Esophagus muscularis mucosa (tissue), 4 donors: ENCODE results near the gene TGFB1. TPM values are rescaled to one million over a fixed set of nuclear protein-coding genes. Genes with fewer than 3 reads are reported as not detected.

Source experiments
- DNase-seq: peaks from one replicate; pipeline ENCODE4 v3.0.0-alpha.2; 2017; ENCODE audit errors: extremely low spot score
- H3K27ac ChIP-seq, 4 donors: fragments of 200-600 bp; sonication (generic); replicated peaks in 1 of 4; 1 replicate in 3 of 4; 2 replicates in 1 of 4; pipeline ENCODE4 v1.5.1; 2016 to 2019; ENCODE audit warnings: mild to moderate bottlenecking in 1 of 4
- H3K27me3 ChIP-seq, 4 donors: fragments of 200-600 bp; sonication (generic); one replicate each; pipeline versions ENCODE4 v1.5.1 to v1.6.0; 2016 to 2019
- H3K36me3 ChIP-seq, 4 donors: fragments of 200-600 bp; sonication (generic); one replicate each; pipeline ENCODE4 v1.5.1; 2016 to 2019
- H3K4me1 ChIP-seq, 4 donors: fragments of 200-600 bp; sonication (generic); one replicate each; pipeline ENCODE4 v1.5.1; 2016 to 2019
- H3K4me3 ChIP-seq, 4 donors: fragments of 200-600 bp; sonication (generic); 1 replicate in 2 of 4; 2 replicates in 2 of 4; pipeline ENCODE4 v1.5.1; 2016 to 2019; ENCODE audit warnings: mild to moderate bottlenecking in 4 of 4, moderate library complexity in 1 of 4
- H3K9me3 ChIP-seq, 4 donors: fragments of 200-600 bp; sonication (generic); 1 replicate in 3 of 4; 2 replicates in 1 of 4; pipeline ENCODE4 v1.5.1; 2016 to 2019
- EP300 ChIP-seq: sonication (generic); formaldehyde crosslinking; IDR thresholded peaks from one replicate; pipeline ENCODE4 v1.6.1; 2017; ENCODE audit warnings: antibody characterized with exemption
- POLR2A ChIP-seq: fragments of 450-650 bp; IDR thresholded peaks from one replicate; pipeline ENCODE4 v1.6.1; 2017; ENCODE audit warnings: antibody characterized with exemption, moderate library complexity, mild to moderate bottlenecking, low read depth
- POLR2AphosphoS5 ChIP-seq, 2 donors: sonication (generic); formaldehyde crosslinking; IDR thresholded peaks; one replicate each; pipeline ENCODE4 v1.6.1; 2017; ENCODE audit warnings: antibody characterized with exemption in 2 of 2
- WGBS: methylation state at CpG from one replicate; pipeline ENCODE4 v1.1.5; 2018; 5-methylcytosine and 5-hydroxymethylcytosine counted together
- intact Hi-C: fragments of 100-400 bp; cut with DNase I; formaldehyde crosslinking; loops from one replicate; pipeline ENCODE4 v1.15.1; 2023
- total RNA-seq, 4 donors: library from RNA; depleted of rRNA; stranded (reverse); fragments of >200 nt; gene quantifications; one replicate each; pipeline versions ENCODE4 v1.1.0 to v1.2.1, GENCODE V29; 2016
- TF ChIP-seq, protein P1 (sequence below), 3 experiments: fragments of 200-600 bp in 2 of 3; fragments of 450-650 bp in 1 of 3; sonication (generic) in 2 of 3; IDR thresholded peaks; one replicate each; pipeline ENCODE4 v1.5.1; 2017 to 2019; ENCODE audit warnings: antibody characterized with exemption in 3 of 3, mild to moderate bottlenecking in 2 of 3, moderate library complexity in 1 of 3

Gene TGFB1
- total RNA-seq, 4 donors from 2014 or later: 29.8 to 52.4 (median 31.8) TPM

DNA sequence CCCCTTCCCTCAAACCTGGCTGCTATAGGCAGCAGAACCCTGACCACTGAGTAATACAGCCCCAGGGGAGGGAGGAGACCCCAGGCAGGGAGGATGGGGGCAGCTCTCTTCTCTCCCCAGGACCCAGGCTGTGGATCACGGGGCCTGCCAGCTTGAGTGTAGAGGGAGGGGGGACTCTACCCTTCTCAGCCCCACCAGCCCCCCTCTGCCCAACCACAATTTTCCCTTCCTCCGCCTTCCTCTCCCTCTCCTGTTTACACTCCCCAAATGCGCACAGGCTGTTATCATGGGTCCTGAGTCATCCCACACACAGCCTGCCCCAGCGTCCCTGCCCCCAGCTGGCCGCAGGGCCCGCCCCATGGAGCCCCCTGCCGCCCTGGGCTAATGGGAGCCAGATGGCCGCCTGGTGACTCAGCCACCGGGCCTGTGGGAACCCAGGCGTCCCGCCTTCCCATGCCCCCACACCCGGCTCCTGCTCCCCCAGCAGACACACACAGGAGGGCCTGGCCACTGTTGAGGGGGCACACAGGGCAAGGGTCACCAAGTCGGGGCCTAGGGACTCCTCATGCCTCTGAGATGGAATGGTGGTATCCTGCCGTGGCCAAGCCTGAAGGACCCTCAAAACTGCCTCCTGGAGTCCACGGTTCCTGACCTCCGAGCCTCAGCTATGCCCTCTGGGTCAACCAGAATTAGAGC, 30.1 kb downstream of the TGFB1 start:
- Histone ChIP-seq H3K36me3 (peaks cover 15 to 48% (median 45%) of the 10 kb centered on the region in 4 donors), H3K4me1 (peaks cover 72 to 77% (median 74%) of the 10 kb centered on the region in 4 donors), H3K4me3 (no peak overlapping the region), H3K27ac (peak overlapping the region; percentile 78 to 86 (median 84)), H3K9me3 (no peaks in the 10 kb centered on the region), H3K27me3 (no peaks in the 10 kb centered on the region)
- intact Hi-C loops: no loop called here
- DNase-seq: no peak
- TF ChIP-seq EP300 (no peak), POLR2AphosphoS5 (IDR thresholded peaks at IDR 0.05) (peak; percentile 44 to 62)
- 34% methylated on average over 10 of the region's 16 CpGs for WGBS

DNA sequence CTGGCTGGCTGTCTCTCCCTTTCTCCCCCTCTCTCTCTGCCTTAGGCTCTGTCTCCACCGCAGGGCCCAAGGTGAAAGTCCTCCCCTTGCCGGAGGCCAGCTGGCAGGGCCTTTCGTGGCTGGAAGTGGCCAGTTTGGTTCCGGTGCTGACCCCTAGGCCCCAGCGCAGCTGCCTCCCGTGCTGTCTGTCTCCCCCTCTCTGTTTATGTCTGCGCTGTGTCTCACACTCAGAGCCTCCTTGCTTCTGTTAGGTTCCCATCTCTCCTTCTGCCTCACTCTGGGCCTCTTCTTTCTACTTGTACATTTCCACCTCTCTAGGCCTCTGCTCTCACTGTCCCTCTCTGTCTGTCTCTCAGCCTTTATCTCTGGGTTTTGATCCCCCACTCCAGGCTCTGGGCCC, 30.7 kb downstream of the TGFB1 start:
- Histone ChIP-seq H3K9me3 (no peaks in the 10 kb centered on the region), H3K27me3 (no peaks in the 10 kb centered on the region), H3K4me3 (no peak overlapping the region), H3K27ac (peak overlapping the region; percentile 78 to 86 (median 84)), H3K4me1 (peaks cover 66 to 71% (median 69%) of the 10 kb centered on the region in 4 donors), H3K36me3 (peaks cover 15 to 49% (median 45%) of the 10 kb centered on the region in 4 donors)
- WGBS: 50% methylated on average over 7 of the region's 7 CpGs
- intact Hi-C loops: no loop called here
- TF ChIP-seq, protein P1, sequence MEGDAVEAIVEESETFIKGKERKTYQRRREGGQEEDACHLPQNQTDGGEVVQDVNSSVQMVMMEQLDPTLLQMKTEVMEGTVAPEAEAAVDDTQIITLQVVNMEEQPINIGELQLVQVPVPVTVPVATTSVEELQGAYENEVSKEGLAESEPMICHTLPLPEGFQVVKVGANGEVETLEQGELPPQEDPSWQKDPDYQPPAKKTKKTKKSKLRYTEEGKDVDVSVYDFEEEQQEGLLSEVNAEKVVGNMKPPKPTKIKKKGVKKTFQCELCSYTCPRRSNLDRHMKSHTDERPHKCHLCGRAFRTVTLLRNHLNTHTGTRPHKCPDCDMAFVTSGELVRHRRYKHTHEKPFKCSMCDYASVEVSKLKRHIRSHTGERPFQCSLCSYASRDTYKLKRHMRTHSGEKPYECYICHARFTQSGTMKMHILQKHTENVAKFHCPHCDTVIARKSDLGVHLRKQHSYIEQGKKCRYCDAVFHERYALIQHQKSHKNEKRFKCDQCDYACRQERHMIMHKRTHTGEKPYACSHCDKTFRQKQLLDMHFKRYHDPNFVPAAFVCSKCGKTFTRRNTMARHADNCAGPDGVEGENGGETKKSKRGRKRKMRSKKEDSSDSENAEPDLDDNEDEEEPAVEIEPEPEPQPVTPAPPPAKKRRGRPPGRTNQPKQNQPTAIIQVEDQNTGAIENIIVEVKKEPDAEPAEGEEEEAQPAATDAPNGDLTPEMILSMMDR (IDR thresholded peaks at IDR 0.05): no peak
- TF ChIP-seq POLR2A (no peak), POLR2AphosphoS5 (IDR thresholded peaks at IDR 0.05) (no peak), EP300 (no peak)
- no peak for DNase-seq

DNA sequence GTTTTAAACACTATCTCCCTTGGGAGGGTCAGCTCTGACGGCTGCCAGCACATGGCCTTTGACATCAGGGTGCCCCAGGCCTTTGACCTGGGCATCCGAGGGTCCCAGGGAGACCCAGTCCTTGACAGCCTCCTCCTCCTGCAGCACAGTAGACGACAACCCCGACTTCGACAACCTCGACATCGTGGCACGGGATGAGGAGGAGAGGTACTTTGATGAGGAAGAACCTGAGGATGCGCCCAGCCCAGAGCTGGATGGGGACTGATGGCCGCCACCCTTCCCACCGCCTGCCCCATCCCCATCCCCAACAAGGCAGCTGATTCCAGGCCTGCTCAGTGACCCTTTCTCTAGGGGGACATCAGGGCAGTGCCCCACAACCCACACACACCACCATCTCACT, 31.3 kb downstream of the TGFB1 start:
- Histone ChIP-seq H3K9me3 (no peaks in the 10 kb centered on the region), H3K4me3 (no peak overlapping the region), H3K27me3 (no peaks in the 10 kb centered on the region), H3K27ac (peak overlapping the region; percentile 78 to 86 (median 84)), H3K36me3 (peaks cover 18 to 53% (median 49%) of the 10 kb centered on the region in 4 donors), H3K4me1 (peaks cover 61 to 66% (median 63%) of the 10 kb centered on the region in 4 donors)
- intact Hi-C loops: no loop called here
- TF ChIP-seq, protein P1 (IDR thresholded peaks at IDR 0.05): no peak
- TF ChIP-seq POLR2AphosphoS5 (IDR thresholded peaks at IDR 0.05) (no peak), POLR2A (no peak), EP300 (no peak)
- WGBS: 97% methylated on average over 11 of the region's 11 CpGs
- DNase-seq: no peak

DNA sequence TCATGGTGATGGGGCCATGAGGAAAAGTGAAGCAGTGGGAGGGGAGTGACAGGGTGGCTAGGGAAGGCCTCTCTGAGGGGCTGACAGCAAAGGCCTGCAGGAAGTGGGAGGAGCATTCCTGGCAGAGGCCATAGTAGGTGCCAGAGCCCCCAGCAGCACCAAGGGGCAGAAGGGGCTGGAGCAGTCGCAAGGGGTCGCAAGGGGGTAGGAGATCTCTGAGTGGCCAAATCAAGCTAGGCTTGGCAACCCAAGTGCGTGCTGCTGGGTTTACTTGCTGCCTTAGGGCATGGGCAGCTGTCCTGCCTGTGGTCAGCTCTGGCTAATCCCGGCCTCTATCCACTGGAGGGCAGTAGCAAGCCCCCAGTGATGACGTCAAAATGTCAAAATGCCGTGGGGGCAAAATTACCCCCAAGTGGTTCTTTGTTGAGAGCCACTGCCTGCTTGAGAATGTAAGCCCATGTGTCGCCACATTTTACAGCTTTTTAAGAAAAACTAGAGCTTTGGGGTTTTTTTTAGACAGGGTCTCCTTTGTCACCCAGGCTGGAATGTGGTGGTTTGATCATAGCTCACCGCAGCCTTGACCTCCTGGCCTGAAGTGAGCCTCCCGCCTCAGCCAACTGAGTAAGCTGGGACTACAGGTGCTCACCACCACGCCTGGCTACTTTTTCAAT, 32.0 kb downstream of the TGFB1 start:
- Histone ChIP-seq H3K27ac (peak overlapping the region; percentile 78 to 86 (median 84)), H3K9me3 (no peaks in the 10 kb centered on the region), H3K4me3 (no peak overlapping the region), H3K4me1 (peaks cover 54 to 59% (median 57%) of the 10 kb centered on the region in 4 donors), H3K36me3 (peaks cover 25 to 60% (median 56%) of the 10 kb centered on the region in 4 donors), H3K27me3 (no peaks in the 10 kb centered on the region)
- TF ChIP-seq POLR2AphosphoS5 (IDR thresholded peaks at IDR 0.05) (peak in 1 of 2 donors; percentile 35), POLR2A (no peak), EP300 (no peak)
- TF ChIP-seq, protein P1 (IDR thresholded peaks at IDR 0.05): peak; percentile 53 to 77 (median 71)
- 51% methylated on average over 10 of the region's 10 CpGs for WGBS
- intact Hi-C loops: no loop called here
- no peak for DNase-seq

DNA sequence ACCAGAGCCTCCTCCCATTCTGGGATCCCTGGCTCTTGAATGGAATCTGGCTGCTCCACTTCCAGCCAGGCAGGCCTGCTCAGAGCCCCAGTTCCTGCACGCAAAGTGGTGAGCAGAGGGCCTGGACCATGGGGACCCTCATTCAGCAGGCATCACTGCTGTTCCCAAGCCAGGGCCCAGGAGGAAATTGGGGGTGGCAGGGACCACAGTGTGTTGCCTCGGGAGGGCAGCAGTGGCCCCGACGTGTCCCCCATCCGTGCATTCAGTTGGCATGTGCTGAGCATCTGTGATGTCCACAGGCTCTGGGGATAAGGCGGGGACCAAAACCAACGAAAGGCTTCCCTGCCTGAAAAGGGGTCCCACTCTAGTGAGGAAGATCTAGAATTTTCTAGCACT, 32.5 kb downstream of the TGFB1 start:
- Histone ChIP-seq H3K27me3 (no peaks in the 10 kb centered on the region), H3K4me1 (peaks cover 48 to 53% (median 51%) of the 10 kb centered on the region in 4 donors), H3K27ac (peak overlapping the region in 3 of 4 donors; percentile 83 to 86 (median 84)), H3K4me3 (no peak overlapping the region), H3K9me3 (no peaks in the 10 kb centered on the region), H3K36me3 (peaks cover 30 to 65% (median 61%) of the 10 kb centered on the region in 4 donors)
- intact Hi-C loops: no loop called here
- TF ChIP-seq, protein P1 (IDR thresholded peaks at IDR 0.05): no peak
- TF ChIP-seq POLR2AphosphoS5 (IDR thresholded peaks at IDR 0.05) (no peak), POLR2A (no peak), EP300 (no peak)
- 66% methylated on average over 5 of the region's 7 CpGs for WGBS
- no peak for DNase-seq
